Loucy (cell line): ENCODE measurements around the gene ARHGAP6.

Source experiments
- H2AFZ ChIP-seq: fragments of 200-600 bp; sonication (generic); 2 replicates; pipeline ENCODE4 v1.6.0; 2016; ENCODE audit warnings: antibody characterized with exemption, mild to moderate bottlenecking, low read length, moderate library complexity
- H3F3A ChIP-seq: fragments of 200-600 bp; 2 replicates; pipeline ENCODE4 v1.6.0; 2016; ENCODE audit warnings: antibody characterized with exemption, low read depth, mild to moderate bottlenecking
- H3K27me3 ChIP-seq: fragments of 200-600 bp; sonication (generic); 2 replicates; pipeline ENCODE4 v1.6.1; 2014; ENCODE audit warnings: low read length, mild to moderate bottlenecking; ENCODE audit not compliant: insufficient read depth, poor library complexity, severe bottlenecking
- H3K36me3 ChIP-seq: fragments of 200-600 bp; sonication (generic); 2 replicates; pipeline ENCODE4 v1.6.1; 2016; ENCODE audit warnings: low read length; ENCODE audit not compliant: insufficient read depth
- H3K4me1 ChIP-seq: fragments of 200-600 bp; sonication (generic); 2 replicates; pipeline ENCODE4 v1.5.1; 2014; ENCODE audit warnings: low read length, mild to moderate bottlenecking; ENCODE audit not compliant: insufficient read depth, poor library complexity, severe bottlenecking
- H3K4me2 ChIP-seq: fragments of 200-600 bp; sonication (generic); 2 replicates; pipeline ENCODE4 v1.6.0; 2014; ENCODE audit warnings: antibody characterized with exemption, low read length, low read depth, mild to moderate bottlenecking; ENCODE audit not compliant: poor library complexity, severe bottlenecking
- H3K4me3 ChIP-seq: fragments of 200-600 bp; sonication (generic); 2 replicates; pipeline ENCODE4 v1.5.1; 2014; ENCODE audit warnings: low read length, mild to moderate bottlenecking, mixed read lengths; ENCODE audit not compliant: poor library complexity, severe bottlenecking
- H3K79me2 ChIP-seq: fragments of 200-600 bp; sonication (generic); 2 replicates; pipeline ENCODE4 v1.6.1; 2014; ENCODE audit warnings: low read length; ENCODE audit not compliant: insufficient read depth
- H3K9ac ChIP-seq: fragments of 200-600 bp; sonication (generic); 2 replicates; pipeline ENCODE4 v1.6.0; 2014; ENCODE audit warnings: mild to moderate bottlenecking, low read depth, low read length, moderate library complexity; ENCODE audit not compliant: poor library complexity, severe bottlenecking
- H3K9me2 ChIP-seq: fragments of 200-600 bp; sonication (generic); replicated peaks from 2 replicates; pipeline ENCODE4 v1.6.1; 2016; ENCODE audit warnings: low read depth, low read length, mixed read lengths
- H3K9me3 ChIP-seq: fragments of 200-600 bp; sonication (generic); 2 replicates; pipeline ENCODE4 v1.6.1; 2014; ENCODE audit warnings: mild to moderate bottlenecking, antibody characterized with exemption, low read length, low read depth; ENCODE audit not compliant: insufficient read depth
- H4K20me1 ChIP-seq: fragments of 200-600 bp; sonication (generic); 2 replicates; pipeline ENCODE4 v1.6.0; 2014; ENCODE audit warnings: antibody characterized with exemption, low read length, mild to moderate bottlenecking; ENCODE audit not compliant: insufficient read depth, poor library complexity, severe bottlenecking
- CTCF ChIP-seq: fragments of 200-600 bp; sonication (generic); conservative IDR thresholded peaks from 2 replicates; pipeline ENCODE4 v1.5.1; 2014; ENCODE audit warnings: mild to moderate bottlenecking, antibody characterized with exemption, low read length
- EZH2phosphoT487 ChIP-seq: fragments of 200-600 bp; IDR thresholded peaks from 2 replicates; pipeline ENCODE4 v1.6.1; 2018; ENCODE audit warnings: antibody characterized with exemption, mild to moderate bottlenecking, moderate library complexity, borderline replicate concordance

ARHGAP6 gene

GRCh38 chrX:11375614-11376119 lies 290.1 kb downstream of the ARHGAP6 start:
- Histone ChIP-seq H3K9me2 (no peaks in the 10 kb centered on the region), H3K9ac (no peak overlapping the region), H3K4me3 (no peak overlapping the region), H3K36me3 (no peaks in the 10 kb centered on the region), H3K27me3 (no peaks in the 10 kb centered on the region), H3K9me3 (no peaks in the 10 kb centered on the region), H3K79me2 (no peaks in the 10 kb centered on the region), H3K4me2 (no peak overlapping the region), H3F3A (no peaks in the 10 kb centered on the region), H2AFZ (no peak overlapping the region), H3K4me1 (no peaks in the 10 kb centered on the region), H4K20me1 (no peaks in the 10 kb centered on the region)
- TF ChIP-seq CTCF (no peak), EZH2phosphoT487 (no peak)

- Histone ChIP-seq H3K4me1 (no peaks in the 10 kb centered on the region), H3K9me3 (no peaks in the 10 kb centered on the region), H3K36me3 (no peaks in the 10 kb centered on the region), H3K4me2 (no peak overlapping the region), H3K9me2 (no peaks in the 10 kb centered on the region), H3F3A (no peaks in the 10 kb centered on the region), H3K79me2 (no peaks in the 10 kb centered on the region), H3K4me3 (no peak overlapping the region), H4K20me1 (no peaks in the 10 kb centered on the region), H2AFZ (no peak overlapping the region), H3K27me3 (no peaks in the 10 kb centered on the region), H3K9ac (no peak overlapping the region)
- TF ChIP-seq EZH2phosphoT487 (no peak), CTCF (no peak)
These were observed 291.1 kb downstream of the ARHGAP6 start for GRCh38 chrX:11374570-11374969.

- Histone ChIP-seq H3K4me1 (no peaks in the 10 kb centered on the region), H3K4me2 (no peak overlapping the region), H3K79me2 (no peaks in the 10 kb centered on the region), H3K36me3 (no peaks in the 10 kb centered on the region), H3F3A (no peaks in the 10 kb centered on the region), H3K4me3 (no peak overlapping the region), H3K9ac (no peak overlapping the region), H3K9me3 (no peaks in the 10 kb centered on the region), H3K9me2 (no peaks in the 10 kb centered on the region), H4K20me1 (no peaks in the 10 kb centered on the region), H3K27me3 (no peaks in the 10 kb centered on the region), H2AFZ (no peak overlapping the region)
- TF ChIP-seq EZH2phosphoT487 = no peak
- TF ChIP-seq CTCF = no peak
These were observed 294.6 kb downstream of the ARHGAP6 start for GRCh38 chrX:11371106-11371505.
